DMS153 (cell line): ENCODE measurements around the gene INHBC.
"Not testable (repeated sequence)": the region's sequence is repeated elsewhere in the genome, so short reads cannot be mapped to it uniquely, and the experiment has no call there.

Experiments
- DNase-seq: peaks from one replicate; lab custom pipeline; 2025; lab: John Stamatoyannopoulos, UW

The INHBC gene

DNA sequence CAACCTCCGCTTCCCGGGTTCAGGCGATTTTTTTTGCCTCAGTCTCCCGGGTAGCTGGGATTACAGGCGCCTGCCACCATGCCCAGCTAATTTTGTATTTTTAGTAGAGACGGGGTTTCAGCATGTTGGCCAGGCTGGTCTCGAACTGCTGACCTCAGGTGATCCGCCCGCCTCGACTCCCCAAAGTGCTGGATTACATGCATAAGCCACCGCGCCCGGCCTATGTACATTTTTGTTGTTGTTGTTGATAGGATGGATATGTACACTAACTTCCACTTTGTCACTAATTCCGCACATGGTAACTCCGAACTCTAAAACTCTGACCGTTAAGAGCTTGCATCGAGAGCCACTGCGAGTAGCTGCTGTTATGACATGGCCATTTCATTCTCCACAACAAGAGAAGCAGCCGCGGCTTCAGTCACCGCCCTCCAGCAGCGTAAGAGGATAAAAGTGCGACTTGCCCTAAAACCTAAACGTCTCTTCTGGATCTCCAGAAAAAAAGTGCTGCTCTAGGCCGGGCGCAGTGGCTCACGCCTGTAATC, 52.5 kb downstream of the INHBC start:
- DNase-seq: no peak

GRCh38 chr12:57487597-57488401, 53.2 kb downstream of the INHBC start, which contains the start of gene MARS1:
Gene MARS1 (plus strand): TSS chr12:57488068. CDS start chr12:57488091, 23 bp downstream.
- DNase-seq: peak; percentile 97

DNA sequence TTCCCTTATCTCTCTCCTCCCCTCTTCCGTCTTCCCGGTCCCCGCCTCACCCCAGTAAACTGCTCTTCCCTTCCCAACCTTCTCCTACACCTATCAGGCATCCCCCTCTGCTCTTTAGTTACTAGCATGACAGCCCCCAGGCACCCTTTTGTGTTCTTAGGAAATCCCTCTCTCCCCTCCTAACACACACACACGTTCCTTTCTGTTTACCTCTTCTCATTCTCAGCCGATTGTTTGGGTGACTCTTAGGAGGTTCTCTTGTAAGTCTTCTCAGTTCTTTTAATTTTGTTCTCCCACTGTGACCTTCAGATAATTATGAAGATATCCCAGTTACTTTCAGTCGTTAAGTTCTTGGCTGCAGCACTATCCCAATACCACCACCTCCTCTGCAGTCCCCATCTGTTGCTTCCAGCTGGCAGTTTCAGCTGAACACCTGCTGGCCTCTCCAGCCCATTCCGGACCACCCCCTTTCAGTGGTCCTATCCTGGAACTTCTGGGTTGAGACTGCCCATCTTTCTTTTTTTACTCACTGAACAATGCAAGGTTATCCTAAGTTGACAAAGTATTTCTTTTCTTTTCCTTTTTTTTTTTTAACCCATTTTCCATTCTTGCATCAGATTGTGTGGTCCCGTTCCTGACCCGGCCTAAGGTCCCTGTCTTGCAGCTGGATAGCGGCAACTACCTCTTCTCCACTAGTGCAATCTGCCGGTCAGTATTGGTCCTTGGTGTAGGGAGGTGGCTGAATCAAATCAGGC, 54.0 kb downstream of the INHBC start:
- no peak for DNase-seq

- DNase-seq: no peak
Measured at GRCh38 chr12:57489157-57489641, 54.6 kb downstream of the INHBC start.

- no peak for DNase-seq
Measured at GRCh38 chr12:57490126-57490525, 55.5 kb downstream of the INHBC start.

DNA sequence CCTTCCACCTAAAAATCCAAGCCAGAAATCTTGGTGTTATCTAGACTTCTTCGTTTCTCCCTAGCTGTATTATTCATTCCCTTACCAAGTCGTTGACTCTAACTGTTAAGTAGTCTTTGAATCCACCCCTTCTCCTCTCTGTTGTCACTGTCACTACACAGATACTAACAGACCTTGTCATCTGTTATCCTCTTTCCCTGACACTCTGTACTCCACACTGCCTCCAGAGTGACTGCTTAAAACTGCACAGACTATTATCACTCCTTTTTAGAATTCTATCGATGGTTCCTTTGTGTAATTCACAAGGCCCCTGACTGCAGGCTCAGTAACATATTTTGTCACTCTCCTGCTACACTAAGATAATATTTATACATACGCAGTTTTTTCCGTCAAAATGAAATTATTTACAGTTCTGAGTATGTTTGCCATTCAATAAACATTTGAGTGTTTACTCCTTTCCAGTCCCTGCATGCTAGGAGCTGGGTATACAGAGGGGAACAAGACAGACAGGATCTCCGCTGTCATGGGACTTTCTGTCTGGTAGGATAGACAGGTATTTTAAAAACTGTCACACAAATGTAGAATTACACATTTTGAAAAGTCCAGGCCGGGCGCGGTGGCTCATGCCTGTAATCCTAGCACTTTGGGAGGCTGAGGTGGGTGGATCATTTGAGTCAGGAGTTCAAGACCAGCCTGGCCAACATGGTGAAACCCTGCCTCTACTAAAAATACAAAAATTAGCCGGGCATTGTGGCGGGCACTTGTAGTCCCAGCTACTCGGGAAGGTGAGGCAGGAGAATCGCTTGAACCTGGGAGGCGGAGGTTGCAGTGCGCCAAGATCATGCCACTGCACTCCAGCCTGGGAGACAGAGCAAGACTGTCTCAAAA, 57.1 kb downstream of the INHBC start:
- no peak for DNase-seq

DNA sequence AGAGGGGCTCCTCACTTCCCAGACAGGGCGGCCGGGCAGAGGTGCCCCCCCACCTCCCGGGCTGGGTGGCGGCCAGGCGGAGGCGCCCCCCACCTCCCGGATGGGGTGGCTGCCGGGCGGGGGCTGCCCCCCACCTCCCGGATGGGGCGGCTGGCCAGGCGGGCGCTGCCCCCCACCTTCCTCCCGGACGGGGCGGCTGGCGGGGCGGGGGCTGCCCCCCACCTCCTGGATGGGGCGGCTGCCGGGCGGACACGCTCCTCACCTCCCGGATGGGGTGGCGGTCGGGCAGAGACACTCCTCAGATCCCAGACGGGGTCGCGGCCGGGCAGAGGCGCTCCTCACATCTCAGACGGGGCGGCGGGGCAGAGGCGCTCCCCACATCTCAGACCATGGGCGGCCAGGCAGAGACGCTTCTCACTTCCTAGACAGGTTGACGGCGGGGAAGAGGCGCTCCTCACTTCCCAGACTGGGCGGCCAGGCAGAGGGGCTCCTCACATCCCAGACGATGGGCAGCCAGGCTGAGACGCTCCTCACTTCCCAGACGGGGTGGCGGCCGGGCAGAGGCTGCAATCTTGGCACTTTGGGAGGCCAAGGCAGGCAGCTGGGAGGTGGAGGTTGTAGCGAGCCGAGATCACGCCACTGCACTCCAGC, 60.6 kb downstream of the INHBC start:
- not testable (repeated sequence) for DNase-seq

GRCh38 chr12:57496822-57497221, 62.2 kb downstream of the INHBC start:
- DNase-seq: no peak

- no peak for DNase-seq
Measured at GRCh38 chr12:57497223-57498131, 62.9 kb downstream of the INHBC start.

- DNase-seq: no peak
Measured at GRCh38 chr12:57498132-57498502, 63.5 kb downstream of the INHBC start.

- no peak for DNase-seq
Measured at GRCh38 chr12:57498571-57498970, 64.0 kb downstream of the INHBC start.

DNA sequence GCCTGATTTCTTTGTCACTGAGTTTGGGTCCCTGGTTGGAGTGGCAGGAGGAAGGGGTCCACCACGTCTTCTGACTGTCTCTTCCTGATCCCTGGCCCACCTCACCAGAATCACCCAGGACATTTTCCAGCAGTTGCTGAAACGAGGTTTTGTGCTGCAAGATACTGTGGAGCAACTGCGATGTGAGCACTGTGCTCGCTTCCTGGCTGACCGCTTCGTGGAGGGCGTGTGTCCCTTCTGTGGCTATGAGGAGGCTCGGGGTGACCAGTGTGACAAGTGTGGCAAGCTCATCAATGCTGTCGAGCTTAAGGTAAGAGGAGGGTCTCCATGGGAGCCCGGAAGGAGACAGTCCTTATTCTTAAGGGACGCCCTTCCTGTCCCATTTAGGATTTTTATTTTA, 65.6 kb downstream of the INHBC start:
- DNase-seq: no peak
